Ishikawa (cell line): ENCODE measurements around the gene PADI1.

Source experiments
- CEBPB ChIP-seq: IDR thresholded peaks from 2 replicates; pipeline ENCODE4 v1.6.1; 2012
- CREB1 ChIP-seq: IDR thresholded peaks from 2 replicates; pipeline ENCODE4 v1.6.1; 2012; ENCODE audit warnings: low read depth
- EGR1 ChIP-seq: IDR thresholded peaks from 2 replicates; pipeline ENCODE4 v1.6.1; 2012
- EP300 ChIP-seq: IDR thresholded peaks from 2 replicates; pipeline ENCODE4 v1.6.1; 2012; ENCODE audit warnings: borderline replicate concordance
- FOXM1 ChIP-seq: IDR thresholded peaks from 2 replicates; pipeline ENCODE4 v1.6.1; 2012; ENCODE audit warnings: low read depth, borderline replicate concordance
- NFIC ChIP-seq: IDR thresholded peaks from 2 replicates; pipeline ENCODE4 v1.6.1; 2012
- RAD21 ChIP-seq: IDR thresholded peaks from 2 replicates; pipeline ENCODE4 v1.6.1; 2012; ENCODE audit warnings: low read depth
- TAF1 ChIP-seq: IDR thresholded peaks from 2 replicates; pipeline ENCODE4 v1.6.1; 2012; ENCODE audit warnings: low read depth, mild to moderate bottlenecking
- TCF12 ChIP-seq: IDR thresholded peaks from 2 replicates; pipeline ENCODE4 v1.6.1; 2012; ENCODE audit warnings: low read depth
- TEAD4 ChIP-seq: IDR thresholded peaks from 2 replicates; pipeline ENCODE4 v1.6.1; 2012
- YY1 ChIP-seq: IDR thresholded peaks from 2 replicates; pipeline ENCODE4 v1.6.1; 2012; ENCODE audit warnings: low read depth
- ZBTB7A ChIP-seq: IDR thresholded peaks from 2 replicates; pipeline ENCODE4 v1.6.1; 2012; ENCODE audit warnings: low read depth
- TF ChIP-seq, protein P1 (sequence below): IDR thresholded peaks from 2 replicates; pipeline ENCODE4 v1.6.1; 2012
- TF ChIP-seq, protein P2 (sequence below): IDR thresholded peaks from 2 replicates; pipeline ENCODE4 v1.6.1; 2012; ENCODE audit warnings: low read depth, mild to moderate bottlenecking
- TF ChIP-seq, protein P3 (sequence below): IDR thresholded peaks from 2 replicates; pipeline ENCODE4 v1.6.1; 2012

Gene PADI1

DNA sequence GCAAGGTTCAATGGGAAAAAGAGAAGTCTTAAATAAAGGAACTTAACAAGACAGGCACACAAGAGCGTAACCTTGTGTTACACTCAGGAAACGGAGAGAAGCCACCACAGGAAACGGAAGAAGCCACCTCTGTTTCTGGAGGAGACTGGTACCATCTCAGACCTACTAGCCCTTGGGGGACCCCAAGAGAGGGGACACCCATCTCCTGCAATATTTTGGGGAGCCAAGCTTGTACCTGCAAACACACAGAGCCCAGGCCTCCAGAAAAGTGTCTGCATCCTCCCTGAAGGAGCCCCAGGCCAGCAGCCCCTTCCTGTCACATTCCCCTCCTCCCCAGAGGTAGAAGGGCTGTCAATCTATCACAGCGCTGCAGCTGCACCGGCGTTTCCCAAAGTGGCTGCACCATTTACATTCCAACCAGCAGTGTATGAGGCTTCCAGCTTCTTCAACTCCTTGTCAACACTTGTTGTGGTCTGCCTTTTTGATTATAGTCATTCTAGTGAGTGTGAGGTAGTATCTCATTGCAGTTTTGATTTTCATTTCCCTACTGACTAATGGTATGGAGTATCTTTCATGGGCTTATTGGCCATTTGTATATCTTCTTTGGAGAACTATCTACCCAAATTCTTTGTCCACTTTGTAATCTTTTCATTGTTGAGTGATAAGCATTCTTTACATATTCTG lies 23.0 kb upstream of the PADI1 start:
- TF ChIP-seq EGR1 (no peak), CEBPB (no peak), YY1 (no peak), FOXM1 (no peak)
- TF ChIP-seq, protein P1, sequence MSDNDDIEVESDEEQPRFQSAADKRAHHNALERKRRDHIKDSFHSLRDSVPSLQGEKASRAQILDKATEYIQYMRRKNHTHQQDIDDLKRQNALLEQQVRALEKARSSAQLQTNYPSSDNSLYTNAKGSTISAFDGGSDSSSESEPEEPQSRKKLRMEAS = no peak

DNA sequence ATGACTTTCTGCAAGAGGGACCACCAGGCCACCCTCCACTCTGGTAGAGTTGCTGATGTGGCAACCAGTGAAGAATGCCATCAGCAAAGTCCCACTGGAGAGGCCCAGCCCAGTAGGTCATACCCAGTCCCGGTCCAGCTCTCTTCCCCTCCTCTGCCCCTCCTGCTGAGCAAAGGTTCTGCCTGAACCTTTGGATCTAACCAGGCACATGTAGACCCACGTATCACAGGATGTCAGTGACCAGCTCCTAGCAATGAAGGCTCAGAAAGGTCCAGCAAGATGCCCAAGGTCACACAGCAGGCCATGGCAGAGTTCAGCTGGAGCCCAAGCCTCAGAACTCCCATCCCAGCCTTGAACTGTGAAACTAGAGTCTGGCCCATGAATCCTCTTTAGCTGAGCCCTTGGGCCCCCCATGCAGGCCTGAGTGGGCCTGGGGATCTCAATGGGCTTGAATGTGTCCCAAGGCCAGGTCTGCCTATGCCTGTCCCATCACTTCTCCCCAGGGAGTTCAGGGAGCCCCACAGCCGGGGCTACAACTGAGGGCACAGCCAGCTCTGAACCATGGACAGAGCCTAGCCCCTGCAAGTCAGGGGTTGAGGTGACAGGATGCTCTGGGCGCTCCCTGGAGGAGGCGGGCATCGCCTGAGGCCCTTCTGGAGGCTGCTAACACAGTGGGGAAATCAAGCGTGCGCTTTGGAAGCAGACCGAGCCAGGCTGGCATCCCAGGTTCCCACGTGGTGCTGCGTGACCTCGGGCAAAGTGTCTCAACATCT lies 21.4 kb upstream of the PADI1 start:
- TF ChIP-seq, protein P2, sequence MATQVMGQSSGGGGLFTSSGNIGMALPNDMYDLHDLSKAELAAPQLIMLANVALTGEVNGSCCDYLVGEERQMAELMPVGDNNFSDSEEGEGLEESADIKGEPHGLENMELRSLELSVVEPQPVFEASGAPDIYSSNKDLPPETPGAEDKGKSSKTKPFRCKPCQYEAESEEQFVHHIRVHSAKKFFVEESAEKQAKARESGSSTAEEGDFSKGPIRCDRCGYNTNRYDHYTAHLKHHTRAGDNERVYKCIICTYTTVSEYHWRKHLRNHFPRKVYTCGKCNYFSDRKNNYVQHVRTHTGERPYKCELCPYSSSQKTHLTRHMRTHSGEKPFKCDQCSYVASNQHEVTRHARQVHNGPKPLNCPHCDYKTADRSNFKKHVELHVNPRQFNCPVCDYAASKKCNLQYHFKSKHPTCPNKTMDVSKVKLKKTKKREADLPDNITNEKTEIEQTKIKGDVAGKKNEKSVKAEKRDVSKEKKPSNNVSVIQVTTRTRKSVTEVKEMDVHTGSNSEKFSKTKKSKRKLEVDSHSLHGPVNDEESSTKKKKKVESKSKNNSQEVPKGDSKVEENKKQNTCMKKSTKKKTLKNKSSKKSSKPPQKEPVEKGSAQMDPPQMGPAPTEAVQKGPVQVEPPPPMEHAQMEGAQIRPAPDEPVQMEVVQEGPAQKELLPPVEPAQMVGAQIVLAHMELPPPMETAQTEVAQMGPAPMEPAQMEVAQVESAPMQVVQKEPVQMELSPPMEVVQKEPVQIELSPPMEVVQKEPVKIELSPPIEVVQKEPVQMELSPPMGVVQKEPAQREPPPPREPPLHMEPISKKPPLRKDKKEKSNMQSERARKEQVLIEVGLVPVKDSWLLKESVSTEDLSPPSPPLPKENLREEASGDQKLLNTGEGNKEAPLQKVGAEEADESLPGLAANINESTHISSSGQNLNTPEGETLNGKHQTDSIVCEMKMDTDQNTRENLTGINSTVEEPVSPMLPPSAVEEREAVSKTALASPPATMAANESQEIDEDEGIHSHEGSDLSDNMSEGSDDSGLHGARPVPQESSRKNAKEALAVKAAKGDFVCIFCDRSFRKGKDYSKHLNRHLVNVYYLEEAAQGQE = 0 out of 2 replicates have a peak, but pooled peaks have one; percentile 30
- no peak for TF ChIP-seq TCF12

DNA sequence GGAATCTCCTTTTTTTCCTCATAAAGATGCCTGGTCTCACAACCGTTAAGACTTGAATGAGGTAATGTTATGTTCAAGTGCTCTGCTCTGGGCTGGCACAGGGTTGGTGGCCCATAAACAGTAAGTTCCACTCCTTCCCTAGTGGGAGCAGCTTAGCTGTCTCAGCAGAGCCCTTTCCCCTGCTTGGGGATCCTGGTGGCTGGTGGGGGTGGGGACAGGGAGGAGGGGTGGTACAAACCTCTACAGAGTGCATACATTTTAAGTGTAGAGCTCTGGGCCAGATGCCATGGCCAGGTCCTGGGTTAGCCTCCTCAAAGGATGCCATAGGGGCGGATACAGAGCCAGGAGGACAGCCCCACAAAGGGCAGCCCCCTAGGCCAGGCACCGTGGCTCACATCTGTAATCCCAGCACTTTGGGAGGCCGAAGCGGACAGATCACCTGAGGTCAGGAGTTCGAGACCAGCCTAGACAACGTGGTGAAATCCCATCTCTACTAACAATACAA lies 20.7 kb upstream of the PADI1 start:
- TF ChIP-seq TCF12 (no peak), ZBTB7A (no peak), RAD21 (no peak), EGR1 (no peak), TAF1 (no peak), NFIC (no peak), TEAD4 (no peak), EP300 (no peak), CREB1 (no peak), FOXM1 (no peak), YY1 (no peak), CEBPB (no peak)
- TF ChIP-seq, protein P3, sequence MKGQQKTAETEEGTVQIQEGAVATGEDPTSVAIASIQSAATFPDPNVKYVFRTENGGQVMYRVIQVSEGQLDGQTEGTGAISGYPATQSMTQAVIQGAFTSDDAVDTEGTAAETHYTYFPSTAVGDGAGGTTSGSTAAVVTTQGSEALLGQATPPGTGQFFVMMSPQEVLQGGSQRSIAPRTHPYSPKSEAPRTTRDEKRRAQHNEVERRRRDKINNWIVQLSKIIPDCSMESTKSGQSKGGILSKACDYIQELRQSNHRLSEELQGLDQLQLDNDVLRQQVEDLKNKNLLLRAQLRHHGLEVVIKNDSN = no peak
- TF ChIP-seq, protein P1 = no peak
- TF ChIP-seq, protein P2 = no peak

DNA sequence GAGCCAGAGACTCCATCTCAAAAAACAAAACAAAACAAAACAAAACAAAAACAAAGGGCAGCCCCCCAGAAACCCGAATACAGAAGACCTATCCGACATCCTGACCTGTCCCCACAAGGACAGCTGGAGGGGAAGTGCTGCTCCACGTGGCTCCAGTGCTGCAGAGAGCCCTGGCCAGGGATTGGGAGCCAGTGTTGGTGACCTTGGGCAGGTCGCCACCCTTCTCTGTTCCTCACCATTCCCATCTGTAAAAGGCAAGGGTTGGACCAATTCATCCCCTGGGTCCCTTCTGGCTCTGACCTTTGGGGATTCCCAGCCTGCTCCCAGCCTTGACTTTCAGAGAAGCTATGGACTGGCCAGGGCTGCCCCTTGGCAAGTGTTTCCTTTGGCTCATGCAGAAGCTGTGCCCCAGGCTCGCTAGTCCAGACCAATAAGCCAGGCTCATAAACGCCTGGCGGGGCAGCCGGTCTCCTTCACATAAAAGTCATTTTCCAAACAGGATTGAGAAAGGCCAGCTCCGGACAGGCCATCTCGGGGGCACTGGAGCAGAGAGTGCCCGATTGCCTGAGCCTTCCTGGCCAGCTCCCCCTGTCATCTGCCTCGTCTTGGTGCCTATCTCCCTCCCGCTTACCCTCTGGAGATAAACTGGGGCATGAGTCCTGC lies 20.0 kb upstream of the PADI1 start:
- TF ChIP-seq EGR1 (no peak), CREB1 (no peak), NFIC (no peak), TCF12 (no peak), ZBTB7A (no peak), YY1 (no peak), EP300 (no peak), TEAD4 (no peak), RAD21 (no peak), TAF1 (no peak)
- TF ChIP-seq, protein P2 = no peak

DNA sequence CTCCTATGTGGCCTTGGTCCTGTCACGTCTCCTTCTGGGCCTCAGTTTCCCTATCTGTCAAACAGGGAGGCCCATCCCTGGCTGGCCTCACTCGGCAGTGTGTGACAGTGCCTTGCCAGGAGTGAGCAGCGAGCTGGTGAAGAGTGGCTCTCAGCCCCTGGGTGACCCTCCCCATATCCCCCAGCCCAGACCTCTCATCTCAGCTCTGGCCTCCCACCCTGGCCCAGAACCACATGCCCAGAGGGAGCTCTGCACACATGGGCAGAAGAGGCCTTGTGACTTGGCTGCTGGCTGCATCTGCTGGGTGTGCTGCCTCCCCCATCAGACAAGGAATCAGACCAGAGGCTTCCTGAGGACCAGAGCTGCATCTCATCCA lies 19.5 kb upstream of the PADI1 start:
- no peak for TF ChIP-seq TAF1
- TF ChIP-seq TEAD4 = no peak
- TF ChIP-seq CREB1 = no peak
- TF ChIP-seq EGR1 = no peak
- no peak for TF ChIP-seq ZBTB7A
